Lung (tissue), 12 donors: ENCODE measurements around the gene CACNA1A. TPM values are rescaled to one million over a fixed set of nuclear protein-coding genes. Genes with fewer than 3 reads are reported as not detected.

Experiments used
- ATAC-seq: fragments of 200-7000 bp; cut with Tn5 transposase; one replicate; pipeline ENCODE4 v1.9.1; 2020; ENCODE audit warnings: moderate number of reproducible peaks; ENCODE audit not compliant: insufficient read depth, low FRiP score
- DNase-seq, 3 donors: peaks; one replicate each; pipeline ENCODE4 v3.0.0-alpha.2; 2013 to 2017
- H3K27ac ChIP-seq, 2 donors: one replicate each; pipeline ENCODE4 v1.5.1; 2013; ENCODE audit warnings: mild to moderate bottlenecking in 2 of 2, moderate library complexity in 2 of 2, control low read depth in 1 of 2, inconsistent platforms in 1 of 2, low read depth in 1 of 2, low read length in 1 of 2
- H3K27me3 ChIP-seq, 3 donors: one replicate each; pipeline ENCODE4 v1.5.1; 2013; ENCODE audit warnings: low read length in 2 of 3; ENCODE audit not compliant: control insufficient read depth in 3 of 3, insufficient read depth in 3 of 3
- H3K36me3 ChIP-seq, 4 donors: one replicate each; pipeline ENCODE4 v1.5.1; 2013; ENCODE audit warnings: low read length in 4 of 4, mild to moderate bottlenecking in 1 of 4, moderate library complexity in 1 of 4; ENCODE audit not compliant: control insufficient read depth in 4 of 4, insufficient read depth in 4 of 4
- H3K4me1 ChIP-seq, 5 donors: one replicate each; pipeline ENCODE4 v1.5.1; 2013; ENCODE audit warnings: low read length in 5 of 5, mild to moderate bottlenecking in 2 of 5, moderate library complexity in 1 of 5; ENCODE audit not compliant: control insufficient read depth in 5 of 5, insufficient read depth in 5 of 5
- H3K4me3 ChIP-seq: one replicate; pipeline ENCODE4 v1.5.1; 2013; ENCODE audit warnings: mild to moderate bottlenecking, control low read depth, moderate library complexity
- H3K9ac ChIP-seq, 2 donors: one replicate each; pipeline ENCODE4 v1.5.1; 2013; ENCODE audit warnings: low read length in 2 of 2, control low read depth in 1 of 2; ENCODE audit not compliant: insufficient read depth in 1 of 2
- H3K9me3 ChIP-seq, 4 donors: one replicate each; pipeline ENCODE4 v1.5.1; 2013; ENCODE audit warnings: low read length in 3 of 4, mild to moderate bottlenecking in 1 of 4, moderate library complexity in 1 of 4; ENCODE audit not compliant: control insufficient read depth in 4 of 4, insufficient read depth in 3 of 4
- CTCF ChIP-seq: IDR thresholded peaks from 2 replicates; pipeline ENCODE4 v1.5.1; 2012; ENCODE audit warnings: mild to moderate bottlenecking; ENCODE audit errors: control extremely low read depth, extremely low read depth
- WGBS, 2 donors: extraction: QIAGEN DNeasy Blood & Tissue Kit; methylation state at CpG; one replicate each; pipeline ENCODE4 v1.1.7; 2013; 5-methylcytosine and 5-hydroxymethylcytosine counted together
- polyA plus RNA-seq, 2 donors: library from polyadenylated mRNA; stranded (reverse); fragments of 200-250 nt; gene quantifications; one replicate each; pipeline ENCODE4 v1.2.1, GENCODE V29; 2013
- total RNA-seq, 2 donors: library from RNA; depleted of rRNA in 1 of 2; stranded (reverse); fragments of >200 nt in 1 of 2; gene quantifications; one replicate each; pipeline ENCODE4 v1.2.1, GENCODE V29; 2014 to 2021
- donor health status: control.
- donor health status: control.
- donor health status: Bipolar disorder and iron deficiency.
- donor health status: healthy.
- donor health status: DM: yes; HTN: yes; CAD: no.

CACNA1A gene
- total and polyA plus RNA-seq, 4 donors = 0.27 to 1.00 (median 0.75) TPM

- ATAC-seq = no peak
- WGBS, 2 donors = 18 to 20% methylated on average over 6 of the region's 6 CpGs
- H3K4me3 ChIP-seq = no peak overlapping the region
- DNase-seq = peak; percentile 32 to 44 (median 32)
- no peak for TF ChIP-seq CTCF
- no peaks in the 10 kb centered on the region for H3K4me1 ChIP-seq
- H3K9ac ChIP-seq = no peak overlapping the region
- no peak overlapping the region for H3K27ac ChIP-seq
- no peaks in the 10 kb centered on the region for H3K27me3 ChIP-seq
- H3K36me3 ChIP-seq = no peaks in the 10 kb centered on the region
- H3K9me3 ChIP-seq = peaks cover 0 to 7% (median 0%) of the 10 kb centered on the region in 4 donors
These were observed 43.0 kb downstream of the CACNA1A start for GRCh38 chr19:13463296-13463695.

- H3K4me1 ChIP-seq = no peaks in the 10 kb centered on the region
- no peaks in the 10 kb centered on the region for H3K36me3 ChIP-seq
- H3K9ac ChIP-seq = no peak overlapping the region
- no peak overlapping the region for H3K27ac ChIP-seq
- DNase-seq (no peak), ATAC-seq (no peak)
- no peak overlapping the region for H3K4me3 ChIP-seq
- peaks cover 0 to 10% (median 0%) of the 10 kb centered on the region in 4 donors for H3K9me3 ChIP-seq
- no peaks in the 10 kb centered on the region for H3K27me3 ChIP-seq
- WGBS, 2 donors = 71 to 72% methylated on average over 12 of the region's 12 CpGs
- no peak for TF ChIP-seq CTCF
These were observed 44.7 kb downstream of the CACNA1A start for GRCh38 chr19:13461536-13461935.

- TF ChIP-seq CTCF = no peak
- H3K36me3 ChIP-seq = no peaks in the 10 kb centered on the region
- WGBS, 2 donors = 25 to 26% methylated on average over 7 of the region's 7 CpGs
- ATAC-seq = no peak
- no peak for DNase-seq
- no peak overlapping the region for H3K4me3 ChIP-seq
- no peak overlapping the region for H3K9ac ChIP-seq
- H3K9me3 ChIP-seq = peaks cover 0 to 10% (median 0%) of the 10 kb centered on the region in 4 donors
- no peak overlapping the region for H3K27ac ChIP-seq
- no peaks in the 10 kb centered on the region for H3K4me1 ChIP-seq
- no peaks in the 10 kb centered on the region for H3K27me3 ChIP-seq
These were observed 46.2 kb downstream of the CACNA1A start for GRCh38 chr19:13460045-13460444.

- Histone ChIP-seq H3K36me3 (no peaks in the 10 kb centered on the region), H3K9me3 (peaks cover 0 to 10% (median 0%) of the 10 kb centered on the region in 4 donors), H3K4me3 (no peak overlapping the region), H3K4me1 (no peaks in the 10 kb centered on the region), H3K27me3 (no peaks in the 10 kb centered on the region), H3K27ac (no peak overlapping the region), H3K9ac (no peak overlapping the region)
- no peak for DNase-seq
- no peak for TF ChIP-seq CTCF
- 52 to 61% methylated on average over 10 of the region's 10 CpGs for WGBS, 2 donors
- no peak for ATAC-seq
These were observed 46.9 kb downstream of the CACNA1A start for GRCh38 chr19:13459351-13459750.
